ENCODE measurements around the gene EGFL6. TPM values are rescaled to one million over a fixed set of nuclear protein-coding genes. Genes with fewer than 3 reads are reported as not detected.
"Not testable (repeated sequence)": the region's sequence is repeated elsewhere in the genome, so short reads cannot be mapped to it uniquely, and the experiment has no call there.

The EGFL6 gene
- total and polyA plus RNA-seq, 2 experiments from 2014 or later = not detected

DNA sequence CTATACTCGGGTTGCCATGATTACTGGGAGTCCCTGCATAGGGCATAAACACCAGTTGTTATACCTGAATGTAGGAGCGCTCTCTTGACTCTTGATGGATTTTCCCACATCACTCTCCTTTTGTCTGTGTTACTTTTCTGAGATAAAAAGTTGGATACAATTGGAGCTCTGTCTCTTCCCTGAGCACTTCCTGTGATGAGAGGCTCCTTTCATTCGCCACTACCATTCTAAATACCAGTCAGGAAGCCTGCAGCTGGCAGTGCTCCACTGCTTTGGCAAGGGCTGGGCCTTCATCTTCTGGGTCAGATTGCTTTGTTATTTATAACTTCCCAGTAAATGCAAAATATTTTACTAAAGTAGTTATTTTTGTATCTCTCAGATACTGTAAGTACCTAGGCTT lies 97.4 kb downstream of the EGFL6 start:
- TF ChIP-seq EZH2phosphoT487 (IDR thresholded peaks at IDR 0.05; ENCODE audit: insufficient read depth, low read depth) (no peak), EZH2 (IDR thresholded peaks at IDR 0.05; ENCODE audit: insufficient read depth, poor library complexity, severe bottlenecking) (no peak)
- H3K4me2 ChIP-seq (ENCODE audit: unreplicated experiment) = no peak overlapping the region
- no peak overlapping the region for H3K9ac ChIP-seq

DNA sequence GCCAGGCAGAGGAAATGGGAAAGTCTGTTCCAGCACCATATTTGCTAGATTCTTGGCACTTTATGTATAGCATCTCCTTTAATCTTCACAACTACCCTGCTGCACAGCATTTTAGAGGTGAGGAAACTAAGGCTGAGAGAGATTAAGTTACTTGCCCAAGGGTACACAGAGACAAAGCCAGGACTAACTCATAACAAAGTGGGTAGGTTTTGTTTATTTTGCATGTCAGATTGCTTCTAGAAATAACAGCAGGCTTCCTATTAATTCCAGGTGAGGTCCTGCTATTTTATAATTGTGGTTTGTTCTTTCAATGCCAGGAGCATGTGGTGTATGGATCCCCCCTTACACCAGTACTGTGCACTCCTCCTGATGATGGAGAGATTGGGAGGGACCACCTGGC lies 98.5 kb downstream of the EGFL6 start:
- no peak overlapping the region for H2AFZ ChIP-seq
- H3K9me2 ChIP-seq (ENCODE audit: insufficient read depth) = no peaks in the 10 kb centered on the region
- no peaks in the 10 kb centered on the region for H3K9me3 ChIP-seq (ENCODE audit: low read depth)
- no peaks in the 10 kb centered on the region for H3K27me3 ChIP-seq (replicated peaks; ENCODE audit: insufficient read depth)
- H3K9ac ChIP-seq = no peak overlapping the region
- no peaks in the 10 kb centered on the region for H3K36me3 ChIP-seq (ENCODE audit: low read depth)
- H3K79me2 ChIP-seq (ENCODE audit: insufficient read depth) = no peaks in the 10 kb centered on the region
- no peak overlapping the region for H3K4me3 ChIP-seq
- no peaks in the 10 kb centered on the region for H4K20me1 ChIP-seq (ENCODE audit: insufficient read depth)
- H3K27ac ChIP-seq = no peak overlapping the region
- in situ Hi-C loops (cut with MboI) = loop anchor here (10.0 to 25.0 kb wide), 2 partner anchors 67 to 369 kb away; partner anchors contain the start of genes GEMIN8, OFD1 and TRAPPC2
- H3K4me1 ChIP-seq (ENCODE audit: insufficient read depth) = peaks cover 30% of the 10 kb centered on the region
- TF ChIP-seq EZH2phosphoT487 (IDR thresholded peaks at IDR 0.05; ENCODE audit: insufficient read depth, low read depth) (no peak), EZH2 (IDR thresholded peaks at IDR 0.05; ENCODE audit: insufficient read depth, poor library complexity, severe bottlenecking) (no peak)
- H3F3A ChIP-seq (ENCODE audit: insufficient read depth) = peaks cover 27% of the 10 kb centered on the region
- no peak overlapping the region for H3K4me2 ChIP-seq (ENCODE audit: unreplicated experiment)
- no peak for DNase-seq

More for the DNA sequence above, 97.4 kb downstream of the EGFL6 start:
- H3K27ac ChIP-seq = no peak overlapping the region
- H3K9me3 ChIP-seq (ENCODE audit: low read depth) = no peaks in the 10 kb centered on the region
- no peak for DNase-seq
- no peaks in the 10 kb centered on the region for H3K36me3 ChIP-seq (ENCODE audit: low read depth)
- H2AFZ ChIP-seq = no peak overlapping the region
- H3K27me3 ChIP-seq (replicated peaks; ENCODE audit: insufficient read depth) = no peaks in the 10 kb centered on the region
- peaks cover 38% of the 10 kb centered on the region for H3K4me1 ChIP-seq (ENCODE audit: insufficient read depth)
- no peaks in the 10 kb centered on the region for H4K20me1 ChIP-seq (ENCODE audit: insufficient read depth)
- no peak overlapping the region for H3K4me3 ChIP-seq
- H3K79me2 ChIP-seq (ENCODE audit: insufficient read depth) = no peaks in the 10 kb centered on the region
- peaks cover 29% of the 10 kb centered on the region for H3F3A ChIP-seq (ENCODE audit: insufficient read depth)
- 92% methylated on average over 3 of the region's 3 CpGs for WGBS, 2 experiments (ENCODE audit: low coverage in 1 of 2, low lambda C conversion rate in 2 of 2, missing lambda C conversion rate in 2 of 2)
- in situ Hi-C loops (cut with MboI) = loop anchor here (10.0 to 25.0 kb wide), 2 partner anchors 68 to 370 kb away; partner anchors contain the start of genes GEMIN8, OFD1 and TRAPPC2
- H3K9me2 ChIP-seq (ENCODE audit: insufficient read depth) = no peaks in the 10 kb centered on the region

DNA sequence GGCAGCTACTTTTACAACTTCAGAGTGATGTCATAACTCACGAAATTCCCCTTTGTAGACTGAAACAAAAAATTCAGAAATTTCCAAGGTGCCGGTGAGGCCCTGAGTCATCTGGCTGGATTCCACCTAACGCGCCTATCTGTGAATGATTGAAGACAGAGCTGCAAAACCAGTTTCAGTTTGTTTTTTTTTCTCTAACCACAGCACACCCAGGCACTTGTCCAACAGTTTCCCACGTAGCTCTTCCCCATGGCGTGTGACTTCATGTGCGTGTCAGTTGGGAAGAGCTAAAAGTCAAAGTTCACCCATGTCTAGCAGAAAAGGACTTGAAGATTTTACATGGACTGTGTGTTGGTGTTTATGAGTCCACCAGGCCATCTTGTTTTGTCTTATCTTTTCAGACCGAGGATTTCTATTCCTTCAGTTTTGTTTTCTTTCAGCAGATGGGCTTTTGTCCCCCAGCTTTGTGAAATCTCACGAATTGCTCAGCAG lies 99.9 kb downstream of the EGFL6 start:
- H3K4me2 ChIP-seq (ENCODE audit: unreplicated experiment) = peak overlapping the region; percentile 55
- no peaks in the 10 kb centered on the region for H4K20me1 ChIP-seq (ENCODE audit: insufficient read depth)
- peak overlapping the region; percentile 40 for H3K4me3 ChIP-seq
- peak overlapping the region; percentile 65; the same call in 1 of the 2 replicates for H2AFZ ChIP-seq
- DNase-seq = peak; percentile 89
- H3K27ac ChIP-seq = peak overlapping the region; percentile 89
- H3K9me3 ChIP-seq (ENCODE audit: low read depth) = no peaks in the 10 kb centered on the region
- H3K9ac ChIP-seq = peak overlapping the region; percentile 76
- H3K27me3 ChIP-seq (replicated peaks; ENCODE audit: insufficient read depth) = no peaks in the 10 kb centered on the region
- H3K4me1 ChIP-seq (ENCODE audit: insufficient read depth) = peaks cover 19% of the 10 kb centered on the region
- in situ Hi-C loops (cut with MboI) = loop anchor here (10.0 to 25.0 kb wide), 2 partner anchors 66 to 368 kb away; partner anchors contain the start of genes GEMIN8, OFD1 and TRAPPC2
- 0 out of 2 replicates have a peak, but pooled peaks cover 13% of the 10 kb centered on the region for H3F3A ChIP-seq (ENCODE audit: insufficient read depth)
- no peaks in the 10 kb centered on the region for H3K36me3 ChIP-seq (ENCODE audit: low read depth)
- no peaks in the 10 kb centered on the region for H3K9me2 ChIP-seq (ENCODE audit: insufficient read depth)
- no peaks in the 10 kb centered on the region for H3K79me2 ChIP-seq (ENCODE audit: insufficient read depth)
- WGBS, 2 experiments (ENCODE audit: low coverage in 1 of 2, low lambda C conversion rate in 2 of 2, missing lambda C conversion rate in 2 of 2) = 0% methylated on average over 9 of the region's 9 CpGs
- no peak for TF ChIP-seq EZH2phosphoT487 (IDR thresholded peaks at IDR 0.05; ENCODE audit: insufficient read depth, low read depth)
- no peak for TF ChIP-seq EZH2 (IDR thresholded peaks at IDR 0.05; ENCODE audit: insufficient read depth, poor library complexity, severe bottlenecking)

DNA sequence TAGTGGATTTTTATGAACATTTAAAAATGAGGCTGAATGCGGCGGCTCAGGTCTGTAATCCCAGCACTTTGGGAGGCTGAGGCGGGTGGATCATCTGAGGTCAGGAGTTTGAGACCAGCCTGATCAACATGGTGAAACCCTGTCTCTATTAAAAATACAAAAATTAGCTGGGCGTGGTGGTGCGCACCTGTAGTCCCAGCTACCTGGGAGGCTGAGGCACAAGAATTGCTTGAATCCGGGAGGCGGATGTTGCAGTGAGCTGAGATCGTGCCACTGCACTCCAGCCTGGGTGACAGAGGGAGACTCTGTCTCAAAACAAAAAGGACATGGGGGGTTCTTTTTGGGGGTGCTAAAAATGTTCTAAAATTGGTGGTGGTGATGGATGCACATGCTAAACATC lies 100.4 kb downstream of the EGFL6 start:
- not testable (repeated sequence) for H3K27me3 ChIP-seq (replicated peaks; ENCODE audit: insufficient read depth); H3F3A ChIP-seq (ENCODE audit: insufficient read depth); DNase-seq; H3K79me2 ChIP-seq (ENCODE audit: insufficient read depth); H4K20me1 ChIP-seq (ENCODE audit: insufficient read depth); H3K36me3 ChIP-seq (ENCODE audit: low read depth); H3K9me2 ChIP-seq (ENCODE audit: insufficient read depth); H3K9me3 ChIP-seq (ENCODE audit: low read depth); H3K4me2 ChIP-seq (ENCODE audit: unreplicated experiment)
- 89 to 94% methylated on average over 8 of the region's 8 CpGs for WGBS, 2 experiments (ENCODE audit: low coverage in 1 of 2, low lambda C conversion rate in 2 of 2, missing lambda C conversion rate in 2 of 2)
- Histone ChIP-seq H2AFZ (peak overlapping the region; percentile 65; the same call in 1 of the 2 replicates), H3K4me3 (peak overlapping the region; percentile 40; the same call in 1 of the 2 replicates), H3K27ac (peak overlapping the region; percentile 89), H3K4me1 (ENCODE audit: insufficient read depth) (peaks cover 16% of the 10 kb centered on the region), H3K9ac (peak overlapping the region; percentile 76)
- in situ Hi-C loops (cut with MboI) = loop anchor here (10.0 to 25.0 kb wide), 2 partner anchors 65 to 368 kb away; partner anchors contain the start of genes GEMIN8, OFD1 and TRAPPC2

All from GM23248 (cell line).